Suprapubic skin (tissue), 4 donors: ENCODE measurements around the gene TTLL3.
"Not testable (repeated sequence)": the region's sequence is repeated elsewhere in the genome, so short reads cannot be mapped to it uniquely, and the experiment has no call there.

Experiments
- POLR2A ChIP-seq, 2 donors: fragments of 450-650 bp; IDR thresholded peaks; one replicate each; pipeline ENCODE4 v1.6.1; 2017; ENCODE audit warnings: antibody characterized with exemption in 2 of 2, mild to moderate bottlenecking in 2 of 2, moderate library complexity in 2 of 2
- POLR2AphosphoS5 ChIP-seq, 3 donors: sonication (generic); formaldehyde crosslinking; IDR thresholded peaks; one replicate each; pipeline ENCODE4 v1.6.1; 2017; ENCODE audit warnings: antibody characterized with exemption in 3 of 3
- TF ChIP-seq, protein P1 (sequence below), 2 donors: fragments of 200-600 bp in 1 of 2; fragments of 450-650 bp in 1 of 2; sonication (generic) in 1 of 2; IDR thresholded peaks; one replicate each; pipeline ENCODE4 v1.5.1; 2016 to 2019; ENCODE audit warnings: antibody characterized with exemption in 2 of 2, mild to moderate bottlenecking in 1 of 2, moderate library complexity in 1 of 2

DNA sequence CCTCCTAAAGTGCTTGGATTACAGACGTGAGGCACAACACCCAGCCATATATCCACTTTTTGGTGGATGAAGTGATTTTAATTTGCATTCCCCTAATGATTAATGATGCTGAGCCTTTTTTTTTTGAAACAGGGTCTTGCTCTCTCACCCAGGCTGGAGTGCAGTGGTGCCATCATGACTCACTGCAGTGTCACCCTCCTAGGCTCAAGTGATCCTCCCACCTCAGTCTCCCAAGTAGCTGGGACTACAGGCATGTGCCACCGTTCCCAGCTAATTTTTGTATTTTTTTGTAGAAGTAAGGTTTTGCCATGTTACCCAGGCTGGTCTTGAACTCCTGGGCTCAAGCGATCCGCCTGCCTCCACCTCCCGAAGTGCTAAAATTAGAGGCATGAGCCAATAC is 62.0 kb downstream of the TTLL3 start:
- TF ChIP-seq, protein P1, sequence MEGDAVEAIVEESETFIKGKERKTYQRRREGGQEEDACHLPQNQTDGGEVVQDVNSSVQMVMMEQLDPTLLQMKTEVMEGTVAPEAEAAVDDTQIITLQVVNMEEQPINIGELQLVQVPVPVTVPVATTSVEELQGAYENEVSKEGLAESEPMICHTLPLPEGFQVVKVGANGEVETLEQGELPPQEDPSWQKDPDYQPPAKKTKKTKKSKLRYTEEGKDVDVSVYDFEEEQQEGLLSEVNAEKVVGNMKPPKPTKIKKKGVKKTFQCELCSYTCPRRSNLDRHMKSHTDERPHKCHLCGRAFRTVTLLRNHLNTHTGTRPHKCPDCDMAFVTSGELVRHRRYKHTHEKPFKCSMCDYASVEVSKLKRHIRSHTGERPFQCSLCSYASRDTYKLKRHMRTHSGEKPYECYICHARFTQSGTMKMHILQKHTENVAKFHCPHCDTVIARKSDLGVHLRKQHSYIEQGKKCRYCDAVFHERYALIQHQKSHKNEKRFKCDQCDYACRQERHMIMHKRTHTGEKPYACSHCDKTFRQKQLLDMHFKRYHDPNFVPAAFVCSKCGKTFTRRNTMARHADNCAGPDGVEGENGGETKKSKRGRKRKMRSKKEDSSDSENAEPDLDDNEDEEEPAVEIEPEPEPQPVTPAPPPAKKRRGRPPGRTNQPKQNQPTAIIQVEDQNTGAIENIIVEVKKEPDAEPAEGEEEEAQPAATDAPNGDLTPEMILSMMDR (IDR thresholded peaks at IDR 0.05), result not testable (repeated sequence)
- not testable (repeated sequence) for TF ChIP-seq POLR2AphosphoS5, POLR2A (IDR thresholded peaks at IDR 0.05)
